Measurements from ENCODE around the gene SEMA4C. TPM values are rescaled to one million over a fixed set of nuclear protein-coding genes. Genes with fewer than 3 reads are reported as not detected.

Gene SEMA4C
- polyA plus RNA-seq, 3 donors from 2014 or later = 3.1 to 11.5 (median 4.8) TPM

DNA sequence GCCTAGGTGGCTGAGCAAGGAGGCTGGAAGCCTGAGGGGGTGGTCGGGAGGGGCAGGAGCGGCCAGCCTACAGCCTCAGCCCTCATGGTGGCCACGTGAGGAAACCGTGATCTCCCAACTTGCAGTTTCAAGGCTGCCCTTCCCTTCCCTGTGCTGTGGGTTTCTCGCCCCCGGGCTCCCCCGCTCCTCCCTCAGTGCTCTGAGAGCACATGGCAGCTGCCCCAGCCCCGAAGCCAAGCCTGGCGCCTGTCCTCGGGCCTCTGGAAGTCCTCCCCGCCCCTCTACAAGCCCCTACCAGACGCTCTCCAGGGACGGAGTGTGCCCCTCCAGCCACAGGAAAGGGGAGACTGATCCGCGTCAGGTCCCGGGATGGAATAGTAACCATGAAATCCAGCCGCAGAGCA is 25.5 kb downstream of the SEMA4C start:
- Mint-ChIP-seq H3K4me1 (peaks cover 9 to 14% of the 10 kb centered on the region in 2 donors), H3K27ac (peak overlapping the region in 1 of 6 donors; percentile 6), H3K36me3 (peaks cover 6 to 14% (median 9%) of the 10 kb centered on the region in 3 donors), H3K4me3 (no peak overlapping the region), H3K9me3 (no peaks in the 10 kb centered on the region), H3K27me3 (ENCODE audit: low read depth in 3 of 3) (peaks cover 0 to 2% (median 1%) of the 10 kb centered on the region in 3 donors)
- no peak for DNase-seq

DNA sequence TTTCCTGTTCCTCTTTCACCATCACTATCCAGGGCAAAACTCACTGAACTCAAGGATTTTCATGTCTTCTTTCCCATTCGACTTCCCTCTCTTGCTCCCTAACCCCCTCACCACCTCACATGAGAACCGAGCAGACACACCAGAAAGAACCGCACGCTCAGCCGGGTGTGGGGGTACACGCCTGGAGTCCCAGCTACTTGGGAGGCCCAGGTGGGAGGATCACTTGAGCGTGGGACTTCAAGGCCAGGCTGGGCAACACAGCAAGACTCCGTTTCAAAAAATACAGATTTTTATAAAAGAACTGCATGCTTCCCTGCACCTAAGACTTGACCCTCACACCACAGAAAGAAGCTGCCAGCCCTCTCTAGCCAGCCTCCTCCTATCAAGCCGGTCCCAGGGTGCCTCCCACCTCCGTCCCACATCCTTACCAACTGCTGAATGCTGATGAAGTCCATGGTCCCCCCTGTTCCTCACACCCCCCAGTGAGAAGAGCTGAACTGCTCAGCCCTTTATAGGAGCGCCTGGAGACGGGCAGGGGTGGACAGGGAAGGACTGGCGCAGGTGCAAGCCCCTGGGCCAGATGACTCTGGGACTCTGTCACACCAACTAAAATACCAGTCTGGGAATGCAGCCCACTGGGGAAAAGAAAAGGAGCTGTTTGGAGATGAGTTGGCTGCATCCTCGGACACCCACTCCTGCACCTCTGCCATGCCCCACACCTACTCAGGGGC is 26.2 kb downstream of the SEMA4C start, which contains the start of gene ANKRD23:
ANKRD23 (minus strand) TSS at position 484 of the 731 bp plus-strand sequence; CDS start at position 455, 29 bp downstream.
- DNase-seq = no peak
- Mint-ChIP-seq H3K27me3 (ENCODE audit: low read depth in 3 of 3) (peaks cover 3% of the 10 kb centered on the region in 3 donors), H3K4me1 (peaks cover 14 to 18% of the 10 kb centered on the region in 2 donors), H3K9me3 (no peaks in the 10 kb centered on the region), H3K27ac (peak within 1 kb of the TSS in 4 of 6 donors; percentile 6 to 40 (median 30)), H3K4me3 (no peak within 1 kb of the TSS), H3K36me3 (peaks cover 6 to 14% (median 9%) of the 10 kb centered on the region in 3 donors)

DNA sequence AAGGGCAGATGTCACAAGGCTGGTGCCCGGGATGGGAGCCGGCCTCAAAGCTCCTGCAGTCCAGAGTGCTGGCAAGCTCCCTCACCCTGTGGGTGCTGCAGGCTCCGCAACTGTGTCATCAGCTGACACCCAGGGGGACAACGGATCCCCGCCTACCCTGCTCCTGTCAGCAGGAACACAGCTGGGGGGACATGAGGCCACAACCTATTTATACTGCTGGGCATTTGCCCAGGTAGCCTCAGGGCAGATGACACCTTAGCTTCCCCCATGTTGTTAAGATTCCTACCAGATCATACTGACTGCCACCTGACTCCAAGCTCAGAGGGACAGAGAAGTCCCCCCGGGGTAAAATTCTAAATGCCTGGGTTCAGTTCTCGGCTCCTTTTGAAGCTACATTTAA is 27.3 kb downstream of the SEMA4C start:
- no peak for DNase-seq
- H3K27me3 Mint-ChIP-seq (ENCODE audit: low read depth in 3 of 3) = peaks cover 3 to 6% (median 3%) of the 10 kb centered on the region in 3 donors
- H3K9me3 Mint-ChIP-seq = no peaks in the 10 kb centered on the region
- peaks cover 3 to 6% (median 4%) of the 10 kb centered on the region in 3 donors for H3K36me3 Mint-ChIP-seq
- peak overlapping the region in 1 of 6 donors; percentile 37 for H3K27ac Mint-ChIP-seq
- peaks cover 14 to 18% of the 10 kb centered on the region in 2 donors for H3K4me1 Mint-ChIP-seq
- H3K4me3 Mint-ChIP-seq = no peak overlapping the region

DNA sequence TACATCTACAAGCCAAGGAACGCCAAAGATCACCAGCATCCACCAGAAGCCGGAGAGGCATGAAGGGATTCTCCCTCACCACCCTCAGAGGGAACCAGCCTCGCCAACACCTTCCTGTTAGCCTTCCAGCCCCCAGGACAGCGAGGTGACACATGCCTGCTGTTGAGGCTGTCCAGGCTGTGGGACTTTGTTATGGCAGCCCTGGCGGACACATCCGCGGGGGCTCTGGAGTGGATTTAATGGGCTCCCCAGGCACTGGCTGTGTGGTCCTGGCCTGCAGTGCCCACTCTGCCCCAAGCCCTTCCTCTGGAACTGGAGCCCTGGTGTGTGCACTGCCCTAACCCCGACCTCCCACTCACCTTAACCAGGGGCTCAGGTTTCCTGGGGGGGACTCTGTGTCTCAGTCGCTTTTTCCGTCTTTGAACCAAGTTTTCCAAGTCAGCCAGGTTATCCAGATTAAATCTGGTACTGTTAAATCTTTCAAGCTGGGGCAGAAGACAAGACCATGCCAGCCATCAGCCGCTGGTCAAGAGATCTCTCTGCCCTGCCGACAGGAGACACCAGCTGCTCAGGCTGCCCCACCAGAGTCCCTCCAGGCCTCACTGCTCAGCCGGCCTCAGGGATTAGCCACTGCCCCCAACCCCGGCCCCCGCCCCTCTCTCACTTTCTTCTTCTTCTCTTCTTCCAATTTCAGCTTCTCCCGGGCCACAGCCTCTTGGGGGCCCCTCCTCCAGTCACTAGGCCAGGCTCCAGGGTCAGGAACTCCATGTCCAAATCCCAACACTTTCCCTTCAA is 28.0 kb downstream of the SEMA4C start:
- DNase-seq = no peak
- peaks cover 2 to 6% (median 3%) of the 10 kb centered on the region in 3 donors for H3K27me3 Mint-ChIP-seq (ENCODE audit: low read depth in 3 of 3)
- H3K9me3 Mint-ChIP-seq = no peaks in the 10 kb centered on the region
- no peak overlapping the region for H3K4me3 Mint-ChIP-seq
- peaks cover 14 to 18% of the 10 kb centered on the region in 2 donors for H3K4me1 Mint-ChIP-seq
- peaks cover 0 to 7% (median 0%) of the 10 kb centered on the region in 3 donors for H3K36me3 Mint-ChIP-seq
- H3K27ac Mint-ChIP-seq = no peak overlapping the region

DNA sequence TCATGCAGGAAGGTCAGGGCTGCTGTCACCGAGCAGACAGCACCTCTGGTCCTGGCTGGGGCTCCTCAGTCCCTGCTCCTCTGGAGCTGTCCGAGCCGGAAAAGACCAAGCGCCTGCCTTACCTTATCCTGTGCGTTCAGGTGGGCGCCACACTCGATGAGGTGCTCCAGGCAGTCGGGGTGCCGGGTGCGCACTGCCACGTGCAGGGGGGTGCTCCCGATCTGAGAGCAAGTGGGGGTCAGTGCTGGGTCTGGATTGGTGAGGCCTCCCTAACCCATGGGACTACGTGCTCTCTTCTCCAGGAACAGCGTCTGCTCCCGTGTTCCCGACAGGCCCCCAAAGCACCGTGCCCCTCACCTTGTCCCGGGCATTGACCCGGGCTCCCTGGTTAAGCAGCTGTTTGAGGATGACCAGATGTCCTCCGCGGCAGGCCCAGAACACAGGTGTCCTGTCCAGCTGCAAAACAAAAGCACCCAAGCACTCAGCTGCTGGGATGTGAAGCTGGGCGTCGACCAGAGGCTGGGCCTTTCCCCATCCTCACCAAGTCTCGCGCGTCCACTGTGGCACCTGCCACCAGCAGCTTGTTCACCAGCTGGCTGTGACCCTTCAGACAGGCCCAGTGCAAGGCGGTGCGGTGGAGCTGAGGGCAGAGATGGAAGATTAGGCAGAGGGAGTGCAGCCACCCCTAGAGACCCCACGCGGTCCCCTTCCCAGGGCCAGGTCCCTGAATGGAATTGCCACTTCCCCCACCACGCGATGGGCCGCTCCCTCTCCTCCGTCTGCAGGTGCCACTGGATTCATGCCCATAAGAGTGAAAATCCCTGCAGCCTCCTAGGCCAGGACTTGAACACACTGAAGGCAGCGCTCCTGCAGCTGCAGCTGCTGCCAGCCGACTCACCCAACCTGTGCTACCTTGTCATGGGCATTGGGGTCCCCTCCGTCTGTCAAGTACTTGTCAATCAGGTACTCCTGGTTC is 29.7 kb downstream of the SEMA4C start:
- peaks cover 2 to 7% (median 5%) of the 10 kb centered on the region in 3 donors for H3K27me3 Mint-ChIP-seq (ENCODE audit: low read depth in 3 of 3)
- H3K4me3 Mint-ChIP-seq = peak overlapping the region; percentile 24 to 62 (median 53)
- DNase-seq = no peak
- no peaks in the 10 kb centered on the region for H3K9me3 Mint-ChIP-seq
- H3K36me3 Mint-ChIP-seq = peaks cover 0 to 12% (median 0%) of the 10 kb centered on the region in 3 donors
- peak overlapping the region in 4 of 6 donors; percentile 14 to 66 (median 56) for H3K27ac Mint-ChIP-seq
- peaks cover 14 to 18% of the 10 kb centered on the region in 2 donors for H3K4me1 Mint-ChIP-seq

DNA sequence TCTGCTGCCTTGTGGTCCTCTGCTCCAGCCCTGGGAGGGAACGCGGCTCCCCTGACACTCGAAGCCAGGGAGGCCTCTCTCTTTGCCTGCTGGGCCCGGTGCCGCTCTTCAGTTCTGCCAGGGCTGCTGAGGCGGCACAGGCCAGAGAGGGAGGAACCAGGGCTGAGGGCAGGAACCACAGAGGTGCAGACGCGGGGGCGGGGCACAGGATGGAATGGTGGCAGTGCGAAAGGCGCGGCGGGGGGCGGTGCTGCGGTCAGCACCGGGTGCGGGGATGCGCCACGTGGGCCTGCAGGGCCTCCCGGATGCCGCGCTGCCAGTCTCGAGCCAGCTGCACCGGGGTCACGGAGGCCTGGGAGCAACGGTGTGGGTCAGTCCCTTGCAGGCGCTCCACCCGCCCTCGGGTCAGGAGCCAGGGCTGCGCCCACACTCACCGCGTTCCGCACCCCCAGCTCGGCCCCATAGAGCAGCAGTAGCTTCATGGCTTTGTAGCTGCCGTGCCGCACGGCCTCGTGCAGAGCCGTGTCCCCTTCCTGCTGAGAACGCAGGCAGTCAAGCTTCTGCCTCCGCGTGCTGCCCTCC is 30.5 kb downstream of the SEMA4C start:
- peak overlapping the region; percentile 76 to 87 (median 81) for H3K4me3 Mint-ChIP-seq
- peaks cover 0 to 15% (median 0%) of the 10 kb centered on the region in 3 donors for H3K36me3 Mint-ChIP-seq
- peaks cover 14 to 18% of the 10 kb centered on the region in 2 donors for H3K4me1 Mint-ChIP-seq
- no peaks in the 10 kb centered on the region for H3K9me3 Mint-ChIP-seq
- H3K27ac Mint-ChIP-seq = peak overlapping the region; percentile 66 to 93 (median 88)
- peaks cover 2 to 7% (median 5%) of the 10 kb centered on the region in 3 donors for H3K27me3 Mint-ChIP-seq (ENCODE audit: low read depth in 3 of 3)
- peak; percentile 88 to 90 (median 89) for DNase-seq

DNA sequence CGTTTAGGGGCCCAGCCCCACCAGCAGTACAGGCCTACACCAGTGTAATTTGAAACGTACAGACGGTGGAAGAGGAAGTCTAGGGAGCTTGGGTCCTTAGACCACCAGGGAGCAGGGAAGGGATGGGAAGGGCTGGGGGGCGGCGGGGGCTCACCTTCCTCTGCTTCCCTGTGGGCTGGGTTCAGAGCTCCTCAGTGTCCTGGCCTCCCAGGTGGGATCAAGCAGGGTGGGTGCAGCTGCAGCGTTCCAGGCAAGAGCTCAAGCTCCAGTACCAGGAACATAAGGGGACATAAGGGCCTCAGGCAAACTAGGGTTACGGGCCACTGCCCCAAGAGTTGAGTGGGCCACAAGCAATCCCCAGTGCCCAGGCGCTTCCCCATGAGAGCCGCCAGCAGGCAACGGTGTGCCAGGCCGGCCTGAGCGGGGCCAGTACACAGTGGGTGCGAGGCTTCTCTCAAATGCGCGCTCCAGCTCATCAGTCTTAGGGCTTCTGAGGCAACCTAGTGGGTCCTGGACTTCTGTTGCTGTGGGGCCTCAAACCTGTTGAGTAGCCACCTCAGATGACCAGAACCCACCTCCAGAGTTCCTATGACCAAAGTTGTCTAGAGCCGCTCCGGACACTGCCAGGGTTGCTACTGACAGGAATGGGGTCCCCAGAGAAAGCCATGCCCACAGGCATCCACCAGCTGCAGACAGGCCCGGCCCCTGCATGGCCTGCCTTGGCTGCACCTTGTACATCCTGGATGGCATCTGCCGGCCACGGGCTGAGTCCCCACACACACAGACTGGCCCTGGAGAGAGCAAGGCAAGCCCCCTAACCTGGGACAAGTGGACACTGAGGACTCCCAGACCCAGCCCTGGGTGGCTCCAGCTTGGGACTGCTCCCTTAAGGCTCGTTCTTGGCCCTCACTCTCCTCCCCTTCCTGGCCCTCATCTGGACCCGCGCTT is 31.3 kb downstream of the SEMA4C start:
- Mint-ChIP-seq H3K27ac (peak overlapping the region; percentile 66 to 93 (median 88)), H3K9me3 (no peaks in the 10 kb centered on the region), H3K4me1 (peaks cover 14 to 18% of the 10 kb centered on the region in 2 donors), H3K36me3 (peaks cover 0 to 17% (median under 1%) of the 10 kb centered on the region in 3 donors), H3K27me3 (ENCODE audit: low read depth in 3 of 3) (peaks cover 2 to 7% (median 5%) of the 10 kb centered on the region in 3 donors), H3K4me3 (peak overlapping the region; percentile 76 to 87 (median 81))
- no peak for DNase-seq

DNA sequence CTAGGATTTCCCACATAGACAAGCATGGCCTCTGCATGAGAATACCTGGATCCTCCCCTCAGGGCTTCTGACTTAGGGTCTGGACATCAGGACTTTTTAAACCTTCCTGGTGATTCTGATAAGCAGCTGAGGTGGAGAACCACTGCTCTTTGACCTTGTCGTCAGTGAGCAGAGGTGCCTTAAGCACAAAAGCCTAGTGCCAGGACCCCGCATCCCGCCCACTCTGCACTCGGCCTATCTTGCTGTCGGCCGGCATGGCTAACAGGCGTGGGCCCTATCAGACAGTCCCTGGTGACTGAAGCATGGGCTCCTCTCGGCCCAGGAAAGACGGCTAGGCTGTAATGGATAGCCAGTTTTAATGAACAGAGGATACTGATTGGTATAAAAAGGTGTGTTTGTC is 32.3 kb downstream of the SEMA4C start:
- H3K27ac Mint-ChIP-seq = peak overlapping the region in 2 of 6 donors; percentile 2 to 36
- no peaks in the 10 kb centered on the region for H3K9me3 Mint-ChIP-seq
- H3K27me3 Mint-ChIP-seq (ENCODE audit: low read depth in 3 of 3) = peaks cover 2 to 6% (median 5%) of the 10 kb centered on the region in 3 donors
- peaks cover 14 to 18% of the 10 kb centered on the region in 2 donors for H3K4me1 Mint-ChIP-seq
- peak overlapping the region in 1 of 5 donors; percentile 12 for H3K4me3 Mint-ChIP-seq
- H3K36me3 Mint-ChIP-seq = peaks cover 0 to 19% (median 4%) of the 10 kb centered on the region in 3 donors
- no peak for DNase-seq

DNA sequence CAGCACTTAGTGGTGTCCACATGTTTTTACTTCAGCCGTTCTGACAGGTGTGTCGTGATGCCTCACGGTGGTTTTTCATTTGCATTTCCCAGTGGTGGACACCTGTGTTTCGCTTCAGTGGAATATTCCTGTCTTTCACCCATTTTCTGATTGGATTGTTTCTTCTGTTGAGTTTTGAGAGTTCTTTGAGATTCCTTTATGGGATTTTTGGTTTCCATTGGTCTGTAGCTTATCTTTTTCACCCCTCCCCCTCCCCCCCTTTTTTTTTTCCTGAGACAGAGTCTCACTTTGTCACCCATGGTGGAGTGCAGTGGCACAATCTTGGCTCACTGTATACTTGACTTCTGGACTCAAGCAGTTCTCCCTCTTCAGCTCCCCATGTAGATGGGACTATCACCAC is 34.0 kb downstream of the SEMA4C start:
- H3K4me3 Mint-ChIP-seq = no peak overlapping the region
- peaks cover 2 to 12% (median 5%) of the 10 kb centered on the region in 3 donors for H3K27me3 Mint-ChIP-seq (ENCODE audit: low read depth in 3 of 3)
- H3K27ac Mint-ChIP-seq = no peak overlapping the region
- DNase-seq = no peak
- peaks cover 14 to 16% of the 10 kb centered on the region in 2 donors for H3K4me1 Mint-ChIP-seq
- peaks cover 4 to 25% (median 8%) of the 10 kb centered on the region in 3 donors for H3K36me3 Mint-ChIP-seq
- H3K9me3 Mint-ChIP-seq = no peaks in the 10 kb centered on the region

DNA sequence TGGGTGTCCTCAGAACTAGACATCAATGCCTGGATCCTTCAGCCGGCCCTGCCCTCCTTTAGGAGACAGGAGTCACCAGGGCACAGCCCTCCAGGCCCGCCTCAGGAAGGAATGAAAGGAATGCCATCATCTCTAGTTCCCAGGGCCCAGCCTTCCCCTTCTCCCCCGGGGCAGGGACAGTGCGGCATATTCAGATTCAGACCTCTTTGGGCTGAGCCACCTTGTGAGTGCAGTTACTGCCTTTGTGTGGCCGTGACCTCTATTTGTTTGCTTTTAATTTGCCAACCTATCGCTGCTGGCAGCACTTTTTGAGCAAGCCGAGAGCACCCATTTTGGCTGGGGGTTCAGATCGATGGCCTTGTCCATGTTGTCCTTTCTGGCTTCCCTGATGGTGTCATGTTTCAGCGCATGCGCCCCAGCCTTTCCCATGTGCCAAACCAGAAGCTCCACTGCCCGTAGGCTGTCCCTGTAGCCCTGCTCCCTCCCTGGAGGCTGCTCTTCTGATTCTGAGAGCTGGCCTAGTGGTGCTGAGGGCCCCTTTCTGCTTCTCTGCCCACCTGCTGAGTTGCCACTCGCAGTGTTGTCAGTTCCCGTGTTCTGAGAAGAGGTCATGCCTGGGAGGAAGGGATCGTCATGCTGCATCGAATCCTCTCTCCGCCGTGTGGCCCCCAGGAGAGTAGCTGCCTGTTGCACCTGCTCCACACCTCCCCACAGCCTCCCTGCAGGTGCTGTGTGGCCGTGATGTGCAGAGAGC is 36.9 kb downstream of the SEMA4C start:
- no peak for DNase-seq
- peak overlapping the region in 1 of 6 donors; percentile 51 for H3K27ac Mint-ChIP-seq
- H3K27me3 Mint-ChIP-seq (ENCODE audit: low read depth in 3 of 3) = peaks cover 0 to 7% (median 2%) of the 10 kb centered on the region in 3 donors
- no peaks in the 10 kb centered on the region for H3K9me3 Mint-ChIP-seq
- H3K36me3 Mint-ChIP-seq = peaks cover 11 to 43% (median 13%) of the 10 kb centered on the region in 3 donors
- no peaks in the 10 kb centered on the region for H3K4me1 Mint-ChIP-seq
- no peak overlapping the region for H3K4me3 Mint-ChIP-seq

DNA sequence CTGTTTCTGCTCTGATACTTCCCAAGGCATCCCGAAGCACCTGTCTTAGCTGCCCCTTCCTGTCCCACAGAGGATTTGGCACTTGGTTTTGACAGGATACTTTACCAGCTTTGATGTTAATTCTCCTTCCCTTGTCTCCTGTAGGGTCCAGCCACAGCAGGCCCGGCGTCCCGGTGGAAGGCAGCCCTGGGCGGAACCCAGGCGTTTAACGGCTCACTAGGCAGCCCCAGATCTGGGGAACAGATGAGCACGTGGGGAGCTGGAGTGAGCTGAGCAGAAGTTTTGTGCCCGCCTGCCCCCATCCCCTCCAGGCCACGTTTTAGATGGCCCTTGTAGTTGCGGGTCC is 37.5 kb downstream of the SEMA4C start:
- peaks cover 0 to 7% (median 2%) of the 10 kb centered on the region in 3 donors for H3K27me3 Mint-ChIP-seq (ENCODE audit: low read depth in 3 of 3)
- no peak overlapping the region for H3K4me3 Mint-ChIP-seq
- no peak for DNase-seq
- H3K27ac Mint-ChIP-seq = no peak overlapping the region
- H3K9me3 Mint-ChIP-seq = no peaks in the 10 kb centered on the region
- no peaks in the 10 kb centered on the region for H3K4me1 Mint-ChIP-seq
- peaks cover 11 to 43% (median 13%) of the 10 kb centered on the region in 3 donors for H3K36me3 Mint-ChIP-seq

Measured in immature natural killer cell (primary cell).